GM12891 (cell line): ENCODE measurements around the gene NT5C3A.

Source experiments
- DNase-seq: peaks from one replicate; pipeline ENCODE4 v3.0.0; 2011; ENCODE audit warnings: low spot score; ENCODE audit not compliant: insufficient read length
- FAIRE-seq: peaks from 2 replicates; lab custom pipeline; 2011; peaks lifted over from hg19 to GRCh38; lab: Jason Lieb, UNC
- PAX5 ChIP-seq: IDR thresholded peaks from 2 replicates; pipeline ENCODE4 v1.6.1; 2011; ENCODE audit warnings: low read length, moderate library complexity, mild to moderate bottlenecking; ENCODE audit not compliant: insufficient read depth, severe bottlenecking
- POLR2A ChIP-seq: IDR thresholded peaks from 2 replicates; pipeline ENCODE4 v1.6.1; 2011; ENCODE audit warnings: low read depth, low read length, control low read depth
- POLR2AphosphoS5 ChIP-seq: IDR thresholded peaks from 2 replicates; pipeline ENCODE4 v1.6.1; 2011; ENCODE audit warnings: low read depth, low read length, control low read depth
- POU2F2 ChIP-seq: IDR thresholded peaks from 2 replicates; pipeline ENCODE4 v1.6.1; 2011; ENCODE audit warnings: low read depth, mild to moderate bottlenecking, control low read depth, low read length, moderate library complexity
- SPI1 ChIP-seq: IDR thresholded peaks from 2 replicates; pipeline ENCODE4 v1.6.1; 2011; ENCODE audit warnings: low read depth, low read length, control low read depth
- TAF1 ChIP-seq: IDR thresholded peaks from 2 replicates; pipeline ENCODE4 v1.6.1; 2011; ENCODE audit warnings: low read depth, low read length, control low read depth

NT5C3A gene

DNA sequence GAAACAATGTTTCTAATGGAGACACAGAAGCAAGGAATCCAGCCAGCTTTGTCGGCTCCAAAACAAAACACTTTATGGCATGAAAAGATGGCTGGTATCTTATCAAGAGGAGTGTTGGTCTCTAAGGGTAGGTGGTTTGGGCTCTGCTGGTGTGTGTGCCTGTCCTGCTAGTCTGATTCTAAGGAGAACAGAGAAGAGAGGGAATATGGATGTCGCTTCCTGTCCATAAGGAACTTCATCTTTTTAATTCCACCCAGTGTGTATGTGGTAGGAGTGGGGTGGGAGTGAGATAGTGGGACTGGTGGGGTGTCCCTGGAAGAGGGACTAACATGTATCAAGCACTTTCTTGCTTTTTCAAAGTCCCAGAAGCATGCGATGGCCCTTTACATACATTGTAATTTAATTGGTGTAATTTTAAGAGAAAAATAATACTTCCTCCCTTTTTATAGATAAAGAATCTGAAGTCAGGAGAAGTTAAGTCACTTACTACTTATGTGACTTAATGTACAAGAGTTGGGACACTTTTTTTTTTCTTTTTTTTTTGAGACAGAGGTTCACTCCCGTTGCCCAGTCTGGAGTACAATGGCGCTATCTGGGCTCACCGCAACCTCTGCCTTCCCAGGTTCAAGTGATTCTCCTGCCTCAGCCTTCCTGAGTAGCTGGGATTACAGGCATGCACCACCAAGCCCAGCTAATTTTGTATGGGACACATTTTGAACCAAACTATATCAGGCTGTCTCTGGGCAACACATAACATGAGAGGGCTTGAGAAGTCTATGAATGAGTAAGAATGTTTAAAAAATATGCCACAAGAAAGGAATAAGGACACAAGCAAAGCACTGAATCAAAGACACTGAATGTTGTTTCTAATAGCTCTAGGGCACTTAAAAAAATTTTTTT is 18.8 kb downstream of the NT5C3A start:
- DNase-seq, result no peak
- no peak for FAIRE-seq
- TF ChIP-seq POU2F2 (no peak), SPI1 (no peak), POLR2AphosphoS5 (no peak), TAF1 (no peak), POLR2A (no peak), PAX5 (no peak)

DNA sequence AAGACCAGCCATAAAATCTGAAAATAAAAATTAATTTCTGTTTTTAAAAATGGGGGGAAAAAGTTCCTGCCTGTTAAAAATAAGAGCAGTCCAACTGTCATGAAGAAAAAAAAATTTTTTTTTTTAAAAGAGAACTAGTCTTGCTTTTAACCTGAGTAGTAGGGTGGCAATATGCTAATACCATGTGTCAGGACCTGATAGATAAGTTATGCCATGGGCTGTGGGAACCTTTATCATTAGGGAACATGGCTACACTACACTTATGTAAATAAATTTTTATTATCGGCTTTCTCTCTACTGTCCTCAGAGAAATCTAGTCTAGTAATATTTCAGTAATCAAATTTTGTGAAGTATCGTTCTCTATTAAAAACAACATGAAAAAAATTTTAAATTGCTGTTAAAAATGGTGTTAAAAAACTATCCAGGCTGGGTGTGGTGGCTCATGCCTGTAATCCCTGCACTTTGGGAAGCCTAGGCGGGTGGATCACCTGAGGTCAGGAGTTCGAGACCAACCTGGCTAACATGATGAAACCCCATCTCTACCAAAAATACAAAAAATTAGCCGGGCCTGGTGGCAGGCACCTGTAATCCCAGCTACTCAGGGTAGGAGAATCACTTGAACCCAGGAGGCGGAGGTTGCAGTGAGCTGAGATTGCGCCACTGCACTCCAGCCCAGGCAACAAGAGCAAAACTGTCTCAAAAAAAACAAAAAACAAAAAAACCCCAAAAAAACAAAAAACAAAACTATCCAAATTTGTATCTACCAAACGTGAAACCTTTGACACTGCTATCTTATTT is 20.7 kb downstream of the NT5C3A start:
- FAIRE-seq (no peak), DNase-seq (no peak)
- no peak for TF ChIP-seq TAF1
- no peak for TF ChIP-seq PAX5
- no peak for TF ChIP-seq POLR2A
- no peak for TF ChIP-seq SPI1
- no peak for TF ChIP-seq POLR2AphosphoS5
- no peak for TF ChIP-seq POU2F2

DNA sequence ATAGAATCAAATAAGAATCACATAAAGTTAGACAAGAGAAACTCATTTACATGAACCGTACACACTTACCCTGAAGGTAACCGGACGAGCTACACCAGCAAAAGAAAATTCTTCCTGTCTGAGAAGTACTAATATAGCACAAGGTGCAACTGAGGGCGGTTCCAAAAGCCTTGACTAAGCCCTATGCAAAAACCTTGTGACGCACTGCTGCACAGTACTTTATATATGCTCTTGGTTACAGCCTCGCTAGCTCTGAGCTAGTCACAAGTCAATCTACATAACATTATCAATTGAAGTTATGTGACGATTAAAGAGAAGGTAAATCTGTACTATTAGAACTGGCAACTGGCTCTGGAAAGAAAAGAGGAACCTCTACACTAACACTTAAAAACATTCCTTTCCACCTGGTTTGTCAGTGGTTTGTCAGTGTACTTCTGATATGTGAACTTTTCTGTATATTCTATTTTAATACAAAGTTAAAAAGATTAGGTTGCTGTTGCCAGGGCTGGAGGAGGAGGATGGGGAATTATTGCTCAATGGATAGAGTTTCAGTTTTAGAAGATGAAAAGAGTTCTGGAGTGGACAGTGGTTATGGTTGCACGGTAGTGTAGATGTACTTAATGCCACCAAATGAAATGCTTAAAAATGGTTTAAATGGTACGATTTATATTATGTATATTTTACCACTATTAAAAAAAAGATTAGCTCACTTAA is 21.6 kb downstream of the NT5C3A start:
- FAIRE-seq (peak; percentile 96), DNase-seq (peak; percentile 22)
- peak; percentile 78; the same call in 1 of the 2 replicates for TF ChIP-seq TAF1
- peak; percentile 96 for TF ChIP-seq POLR2AphosphoS5
- peak; percentile 97 for TF ChIP-seq POLR2A
- peak; percentile 87 for TF ChIP-seq POU2F2
- TF ChIP-seq PAX5, result peak; percentile 41
- no peak for TF ChIP-seq SPI1

- FAIRE-seq, result no peak
- DNase-seq, result no peak
- TF ChIP-seq POLR2AphosphoS5 (no peak), SPI1 (no peak), POU2F2 (no peak)
Observed at GRCh38 chr7:33039903-33040292, 22.7 kb downstream of the NT5C3A start.

- no peak for DNase-seq
- FAIRE-seq, result peak; percentile 72
- TF ChIP-seq SPI1, result no peak
- TF ChIP-seq POU2F2, result no peak
- no peak for TF ChIP-seq POLR2AphosphoS5
- no peak for TF ChIP-seq PAX5
- TF ChIP-seq POLR2A, result no peak
- no peak for TF ChIP-seq TAF1
Observed at GRCh38 chr7:33039257-33039902, 23.2 kb downstream of the NT5C3A start.

DNA sequence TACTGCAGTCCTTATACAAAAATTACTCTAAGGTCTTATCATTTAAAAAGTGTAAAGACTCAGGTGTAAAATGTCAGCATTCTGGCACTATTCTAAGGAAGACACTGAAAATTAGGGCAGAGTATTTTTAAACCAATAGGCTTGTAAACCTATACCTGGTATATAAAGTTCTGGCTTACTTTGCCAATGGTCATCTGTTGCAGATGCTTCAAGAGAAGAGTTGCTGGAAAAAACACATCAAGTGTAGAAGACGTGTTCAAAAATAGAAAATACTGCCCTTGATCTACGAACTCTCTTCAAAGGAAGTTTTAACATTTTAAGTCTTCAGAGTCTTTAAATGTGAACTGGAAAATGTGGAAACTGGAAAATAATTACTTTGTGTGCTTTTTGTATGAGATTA is 23.9 kb downstream of the NT5C3A start:
- FAIRE-seq (no peak), DNase-seq (no peak)
- no peak for TF ChIP-seq TAF1
- no peak for TF ChIP-seq SPI1
- TF ChIP-seq POLR2A, result no peak
- no peak for TF ChIP-seq PAX5
- no peak for TF ChIP-seq POLR2AphosphoS5
- no peak for TF ChIP-seq POU2F2

DNA sequence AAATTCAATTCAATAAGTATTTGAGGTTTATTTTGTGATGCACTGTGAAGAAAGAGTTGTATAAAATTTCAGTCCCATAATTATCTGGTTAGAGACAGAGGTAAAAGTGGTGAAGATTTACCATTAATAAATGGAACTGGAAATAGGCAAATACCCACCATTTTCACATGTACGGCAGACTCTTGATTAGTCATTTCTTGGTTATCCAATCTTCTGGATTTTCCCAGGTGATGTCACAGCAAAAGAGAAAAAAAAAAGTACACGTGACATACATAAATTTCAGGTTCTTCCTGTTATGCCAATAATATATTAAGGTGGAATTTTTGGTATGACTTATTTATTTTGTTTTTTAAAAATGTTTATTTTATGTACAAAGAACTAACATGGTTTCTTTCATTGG is 26.8 kb downstream of the NT5C3A start:
- FAIRE-seq, result no peak

DNA sequence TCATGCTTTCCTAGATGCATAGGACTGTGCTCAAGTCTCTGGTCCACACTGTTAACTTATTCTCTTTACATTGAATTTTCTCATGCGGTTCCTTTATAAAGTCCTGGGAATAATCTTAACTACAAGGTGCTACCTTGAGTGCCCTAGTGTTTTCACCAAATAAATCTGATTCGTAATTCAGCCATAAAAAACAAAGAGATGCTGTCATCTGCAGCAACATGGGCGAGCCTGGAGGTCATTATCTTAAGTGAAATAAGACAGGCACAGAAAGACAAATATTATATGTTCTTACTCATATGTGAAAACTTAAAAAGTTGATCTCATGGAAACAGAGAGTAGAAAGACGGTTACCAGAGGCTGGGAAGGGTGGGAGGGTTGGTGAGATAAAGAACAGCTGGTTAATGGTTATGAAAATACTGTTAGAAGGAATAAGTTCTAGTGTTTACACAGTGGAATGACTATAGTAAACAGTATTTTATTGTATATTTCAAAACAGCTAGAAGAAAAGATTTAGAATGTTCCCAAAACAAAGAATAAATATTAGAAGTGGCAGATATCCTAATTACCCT is 38.3 kb downstream of the NT5C3A start:
- FAIRE-seq (no peak), DNase-seq (no peak)
- TF ChIP-seq TAF1, result no peak
- TF ChIP-seq PAX5, result no peak
- no peak for TF ChIP-seq POLR2A
- TF ChIP-seq POLR2AphosphoS5, result no peak
- TF ChIP-seq SPI1, result no peak
- TF ChIP-seq POU2F2, result no peak

More for the DNA sequence above, 26.8 kb downstream of the NT5C3A start:
- no peak for DNase-seq
- TF ChIP-seq SPI1 (no peak), TAF1 (no peak), POLR2A (no peak), POU2F2 (no peak), PAX5 (no peak), POLR2AphosphoS5 (no peak)
